NCI-H1436 treated with DMSO at 0.1 percent for 48 hours (cell line): Measurements from ENCODE around the gene FABP1.

ENCODE experiments used
- DNase-seq: peaks from one replicate; lab custom pipeline; 2025; lab: John Stamatoyannopoulos, UW

Gene FABP1

GRCh38 chr2:88114889-88115288 is 13.0 kb downstream of the FABP1 start:
- DNase-seq = no peak

GRCh38 chr2:88113069-88113468 is 14.8 kb downstream of the FABP1 start:
- DNase-seq = no peak

- no peak for DNase-seq
Measured at GRCh38 chr2:88110830-88111229, 17.0 kb downstream of the FABP1 start.

GRCh38 chr2:88108796-88109195 is 19.1 kb downstream of the FABP1 start:
- DNase-seq = no peak

GRCh38 chr2:88100489-88100858 is 27.4 kb downstream of the FABP1 start:
- no peak for DNase-seq

- DNase-seq = no peak
Measured at GRCh38 chr2:88099798-88100488, 27.9 kb downstream of the FABP1 start.

- DNase-seq = no peak
Measured at GRCh38 chr2:88098558-88098900, 29.3 kb downstream of the FABP1 start.

GRCh38 chr2:88097891-88098557 is 29.8 kb downstream of the FABP1 start:
- DNase-seq = no peak

- DNase-seq = no peak
Measured at GRCh38 chr2:88097192-88097591, 30.7 kb downstream of the FABP1 start.

GRCh38 chr2:88096708-88097107 is 31.2 kb downstream of the FABP1 start:
- no peak for DNase-seq

GRCh38 chr2:88095022-88095421 is 32.8 kb downstream of the FABP1 start:
- DNase-seq = no peak

- DNase-seq = no peak
Measured at GRCh38 chr2:88092773-88093172, 35.1 kb downstream of the FABP1 start.

- no peak for DNase-seq
Measured at GRCh38 chr2:88091943-88092342, 35.9 kb downstream of the FABP1 start.

GRCh38 chr2:88090446-88091283 is 37.2 kb downstream of the FABP1 start:
- no peak for DNase-seq

GRCh38 chr2:88088999-88089398 is 38.9 kb downstream of the FABP1 start:
- no peak for DNase-seq

GRCh38 chr2:88087763-88088162 is 40.1 kb downstream of the FABP1 start:
- no peak for DNase-seq

- DNase-seq = no peak
Measured at GRCh38 chr2:88087073-88087472, 40.8 kb downstream of the FABP1 start.

GRCh38 chr2:88086401-88086800 is 41.5 kb downstream of the FABP1 start:
- no peak for DNase-seq

GRCh38 chr2:88085602-88086001 is 42.3 kb downstream of the FABP1 start:
- DNase-seq = no peak

GRCh38 chr2:88085099-88085498 is 42.8 kb downstream of the FABP1 start:
- no peak for DNase-seq

GRCh38 chr2:88082781-88083180 is 45.1 kb downstream of the FABP1 start:
- no peak for DNase-seq

- no peak for DNase-seq
Measured at GRCh38 chr2:88081924-88082608, 45.8 kb downstream of the FABP1 start.

- DNase-seq = no peak
Measured at GRCh38 chr2:88080545-88080944, 47.3 kb downstream of the FABP1 start.
